ENCODE results near the gene LSAMP.

Gene LSAMP

DNA sequence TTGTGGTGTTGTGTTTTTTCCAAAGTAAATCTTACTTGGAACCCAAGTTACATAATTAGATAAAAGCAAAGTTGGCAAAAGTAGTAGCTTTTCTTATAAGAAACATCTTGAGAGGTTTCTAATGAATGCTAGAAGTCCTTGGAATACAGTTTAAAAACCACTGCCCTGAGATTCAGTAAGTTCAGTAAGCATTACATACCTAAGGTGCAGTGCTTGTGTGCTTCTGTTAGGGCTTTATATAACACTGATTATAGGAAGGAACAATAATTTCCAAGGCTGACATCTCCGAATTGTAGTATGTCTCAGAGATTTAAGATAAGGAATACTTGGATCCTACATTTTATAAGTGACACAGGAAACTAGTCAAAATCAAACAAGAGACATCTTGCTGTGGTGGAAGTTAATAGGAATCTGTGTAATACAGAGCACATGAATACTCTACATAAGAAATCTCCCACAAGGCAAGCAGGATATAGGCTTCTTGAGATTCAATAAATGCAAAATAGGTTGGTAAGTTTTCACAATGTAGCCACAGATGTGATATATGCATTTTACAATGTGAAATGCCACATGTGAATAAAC is 268.2 kb downstream of the LSAMP start:
- TF ChIP-seq, protein P1, sequence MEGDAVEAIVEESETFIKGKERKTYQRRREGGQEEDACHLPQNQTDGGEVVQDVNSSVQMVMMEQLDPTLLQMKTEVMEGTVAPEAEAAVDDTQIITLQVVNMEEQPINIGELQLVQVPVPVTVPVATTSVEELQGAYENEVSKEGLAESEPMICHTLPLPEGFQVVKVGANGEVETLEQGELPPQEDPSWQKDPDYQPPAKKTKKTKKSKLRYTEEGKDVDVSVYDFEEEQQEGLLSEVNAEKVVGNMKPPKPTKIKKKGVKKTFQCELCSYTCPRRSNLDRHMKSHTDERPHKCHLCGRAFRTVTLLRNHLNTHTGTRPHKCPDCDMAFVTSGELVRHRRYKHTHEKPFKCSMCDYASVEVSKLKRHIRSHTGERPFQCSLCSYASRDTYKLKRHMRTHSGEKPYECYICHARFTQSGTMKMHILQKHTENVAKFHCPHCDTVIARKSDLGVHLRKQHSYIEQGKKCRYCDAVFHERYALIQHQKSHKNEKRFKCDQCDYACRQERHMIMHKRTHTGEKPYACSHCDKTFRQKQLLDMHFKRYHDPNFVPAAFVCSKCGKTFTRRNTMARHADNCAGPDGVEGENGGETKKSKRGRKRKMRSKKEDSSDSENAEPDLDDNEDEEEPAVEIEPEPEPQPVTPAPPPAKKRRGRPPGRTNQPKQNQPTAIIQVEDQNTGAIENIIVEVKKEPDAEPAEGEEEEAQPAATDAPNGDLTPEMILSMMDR (IDR thresholded peaks at IDR 0.05; ENCODE audit: low read depth, low read length, missing control alignments) = no peak
- no peak for DNase-seq (ENCODE audit: low read depth)
- in situ Hi-C loops (cut with HindIII; ENCODE audit: low sequenced_read_pairs) = no loop called here
- H3K4me3 ChIP-seq (ENCODE audit: low read depth, low read length) = no peak overlapping the region

DNA sequence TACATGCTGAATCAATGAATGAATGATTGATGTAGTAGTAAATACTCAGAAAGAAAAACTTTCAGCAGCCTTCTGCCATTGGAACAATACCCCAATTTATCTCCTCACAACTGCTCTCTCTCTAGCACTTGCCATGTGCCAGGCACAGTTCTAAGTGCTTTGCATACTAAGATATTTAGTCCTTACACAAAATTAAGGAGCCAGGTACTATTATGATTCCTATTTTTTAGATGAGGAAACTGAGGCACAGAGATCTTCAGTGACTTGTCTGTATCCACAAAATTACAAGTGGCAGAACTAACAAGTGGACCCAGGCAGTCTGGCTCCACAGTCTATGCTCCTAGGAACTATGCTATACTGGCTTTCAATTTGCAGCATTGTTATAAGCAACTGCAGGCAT is 279.2 kb downstream of the LSAMP start:
- no peak for DNase-seq (ENCODE audit: low read depth)
- in situ Hi-C loops (cut with HindIII; ENCODE audit: low sequenced_read_pairs) = no loop called here
- H3K4me3 ChIP-seq (ENCODE audit: low read depth, low read length) = no peak overlapping the region
- TF ChIP-seq, protein P1 (IDR thresholded peaks at IDR 0.05; ENCODE audit: low read depth, low read length, missing control alignments) = no peak

DNA sequence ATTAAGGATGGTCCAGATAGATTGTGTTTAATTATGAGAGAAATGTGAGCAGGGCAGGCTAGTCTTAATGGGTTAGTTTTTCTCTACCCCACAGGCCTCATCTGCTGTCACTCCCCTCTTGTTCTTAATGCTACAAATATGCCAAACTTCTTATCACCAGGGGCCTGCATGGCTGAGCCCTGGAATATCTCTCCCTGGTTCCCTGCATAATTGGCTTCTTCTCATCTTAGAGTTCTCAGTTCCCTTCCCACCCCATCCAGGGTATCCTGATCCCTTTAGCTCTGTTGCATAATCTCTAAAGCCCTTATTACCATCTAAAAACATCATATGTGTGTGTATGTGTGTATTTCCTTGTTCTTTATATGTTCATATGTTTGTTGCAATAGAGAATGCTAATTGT is 279.6 kb downstream of the LSAMP start:
- TF ChIP-seq, protein P1 (IDR thresholded peaks at IDR 0.05; ENCODE audit: low read depth, low read length, missing control alignments) = no peak
- DNase-seq (ENCODE audit: low read depth) = no peak
- in situ Hi-C loops (cut with HindIII; ENCODE audit: low sequenced_read_pairs) = no loop called here
- H3K4me3 ChIP-seq (ENCODE audit: low read depth, low read length) = no peak overlapping the region

DNA sequence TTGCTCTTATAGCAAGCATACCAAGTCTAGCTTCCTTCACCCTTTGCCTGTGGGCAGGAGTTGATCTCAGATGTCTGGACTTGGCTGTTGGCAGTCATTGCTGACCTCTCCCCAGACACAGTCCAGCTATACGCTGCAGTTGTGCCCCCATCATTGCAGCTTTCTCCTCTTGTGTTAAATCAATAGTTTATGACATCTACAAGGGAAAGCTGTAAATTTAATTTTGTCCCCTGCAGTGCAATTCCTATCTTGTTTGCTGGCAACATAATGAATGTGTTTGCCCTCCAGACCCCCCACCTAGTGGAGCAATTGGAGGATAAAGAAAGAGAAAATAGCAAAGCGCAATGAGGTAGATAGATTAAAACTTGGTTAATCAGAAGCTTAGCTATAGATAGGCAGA is 280.2 kb downstream of the LSAMP start:
- no peak overlapping the region for H3K4me3 ChIP-seq (ENCODE audit: low read depth, low read length)
- DNase-seq (ENCODE audit: low read depth) = no peak
- in situ Hi-C loops (cut with HindIII; ENCODE audit: low sequenced_read_pairs) = no loop called here
- TF ChIP-seq, protein P1 (IDR thresholded peaks at IDR 0.05; ENCODE audit: low read depth, low read length, missing control alignments) = no peak

DNA sequence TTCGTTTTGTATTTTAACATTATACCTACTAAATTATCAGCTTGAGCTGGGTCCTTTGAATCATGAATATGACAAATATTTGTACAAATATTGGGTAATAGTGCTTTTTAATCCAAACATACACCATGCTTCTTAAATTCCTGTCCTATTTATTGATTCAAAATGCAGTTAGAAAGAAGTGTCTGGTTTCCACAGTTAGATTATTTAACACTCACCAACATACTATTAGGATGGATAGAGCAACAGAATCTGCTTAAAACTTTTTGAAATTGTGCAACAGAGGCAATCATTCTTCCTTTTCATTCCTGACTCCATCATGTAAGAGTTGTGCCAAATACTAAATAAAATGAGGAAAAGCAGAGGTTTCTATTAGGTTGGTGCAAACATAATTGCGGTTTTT is 281.2 kb downstream of the LSAMP start:
- in situ Hi-C loops (cut with HindIII; ENCODE audit: low sequenced_read_pairs) = no loop called here
- DNase-seq (ENCODE audit: low read depth) = no peak
- H3K4me3 ChIP-seq (ENCODE audit: low read depth, low read length) = no peak overlapping the region
- TF ChIP-seq, protein P1 (IDR thresholded peaks at IDR 0.05; ENCODE audit: low read depth, low read length, missing control alignments) = no peak

DNA sequence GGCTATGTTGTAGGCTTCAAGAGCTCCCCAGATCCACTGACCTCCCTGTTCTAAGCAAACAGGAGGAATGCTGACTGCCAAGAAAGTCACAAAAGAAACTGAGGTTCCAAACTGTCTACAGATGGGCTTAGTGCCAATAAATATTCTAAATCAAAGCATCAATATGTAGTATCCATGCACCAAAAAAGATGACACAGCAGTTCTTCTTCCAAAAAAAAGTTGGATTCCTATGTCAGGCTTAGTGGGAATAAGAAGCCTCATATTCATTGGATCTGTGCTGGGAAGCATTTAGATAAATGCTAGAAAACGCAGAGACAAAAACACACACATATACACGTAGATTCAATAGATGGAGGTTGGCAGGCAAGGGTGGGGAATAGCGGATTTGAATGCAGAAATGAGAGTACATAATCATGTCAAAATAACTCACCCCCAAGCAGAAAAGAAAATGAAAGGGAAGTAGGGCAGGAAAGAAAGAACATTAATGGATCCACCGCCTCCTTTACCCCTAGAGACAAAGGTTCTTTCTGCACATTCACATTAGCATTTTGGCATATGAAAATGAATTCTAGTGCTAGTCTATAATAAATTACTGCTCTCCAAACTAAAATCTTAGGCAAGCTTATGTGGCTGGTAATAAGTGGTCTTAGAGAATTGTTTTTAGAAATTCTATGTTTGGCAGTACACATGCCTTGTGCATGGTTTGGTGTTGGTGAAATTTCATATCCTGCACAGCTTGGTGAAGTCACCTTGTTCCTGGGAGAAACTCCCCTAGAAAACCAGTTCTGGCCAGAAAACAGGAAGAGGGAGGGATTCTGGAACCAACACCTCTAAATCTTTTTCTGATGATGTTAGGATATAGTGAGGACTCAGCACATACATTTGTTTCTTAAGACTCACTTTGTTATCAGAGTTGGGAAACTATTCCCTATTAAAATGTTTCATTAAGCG is 283.4 kb downstream of the LSAMP start:
- in situ Hi-C loops (cut with HindIII; ENCODE audit: low sequenced_read_pairs) = no loop called here
- H3K4me3 ChIP-seq (ENCODE audit: low read depth, low read length) = no peak overlapping the region
- TF ChIP-seq, protein P1 (IDR thresholded peaks at IDR 0.05; ENCODE audit: low read depth, low read length, missing control alignments) = no peak
- DNase-seq (ENCODE audit: low read depth) = no peak
